Activated B cell treated with CpG ODN at 0.5 μM for 24 hours (primary cell): Measurements from ENCODE around the gene ZNF680. TPM values are rescaled to one million over a fixed set of nuclear protein-coding genes. Genes with fewer than 3 reads are reported as not detected.

Experiments used
- ATAC-seq: fragments of 200-7000 bp; cut with Tn5 transposase; one replicate; pipeline ENCODE4 v1.10.0; 2021; ENCODE audit warnings: low read depth, mild to moderate bottlenecking, moderate library complexity
- CTCF ChIA-PET: fragments of 350-600 bp; sonication (Branson Sonifier 250); formaldehyde crosslinking; loops from one replicate; lab custom pipeline; 2021; ENCODE audit warnings: antibody characterized with exemption; lab: Charles Lee
- POLR2A ChIA-PET: fragments of 350-600 bp; sonication (Branson Sonifier 250); formaldehyde crosslinking; loops from one replicate; lab custom pipeline; 2021; ENCODE audit warnings: antibody characterized with exemption; lab: Charles Lee
- DNase-seq: peaks from one replicate; pipeline ENCODE4 v3.0.0; 2022
- H3K27ac Mint-ChIP-seq: one replicate; pipeline ENCODE4 v1.8.0; 2020; ENCODE audit warnings: mixed read lengths
- H3K27me3 Mint-ChIP-seq: one replicate; pipeline ENCODE4 v1.8.0; 2021; ENCODE audit warnings: mixed read lengths
- H3K36me3 Mint-ChIP-seq: one replicate; pipeline ENCODE4 v1.8.0; 2021; ENCODE audit warnings: low read depth, mixed read lengths
- H3K4me1 Mint-ChIP-seq: one replicate; pipeline ENCODE4 v1.8.0; 2021; ENCODE audit warnings: mixed read lengths
- H3K4me3 Mint-ChIP-seq: one replicate; pipeline ENCODE4 v1.8.0; 2020; ENCODE audit warnings: mild to moderate bottlenecking, mixed read lengths
- H3K9me3 Mint-ChIP-seq: one replicate; pipeline ENCODE4 v1.8.0; 2020; ENCODE audit warnings: mixed read lengths
- CTCF ChIP-seq: fragments of 200-600 bp; IDR thresholded peaks from one replicate; pipeline ENCODE4 v1.8.0; 2022; ENCODE audit warnings: antibody characterized with exemption, mild to moderate bottlenecking
- intact Hi-C: fragments of 100-400 bp; cut with micrococcal nuclease; formaldehyde crosslinking; loops from one replicate; pipeline ENCODE4 v1.15.1; 2024
- total RNA-seq: library from RNA; stranded (reverse); gene quantifications from 2 replicates; pipeline ENCODE4 v1.2.3, GENCODE V29; 2022

Gene ZNF680
- total RNA-seq, 1 donor from 2014 or later, result 22.0 TPM

- H3K27ac Mint-ChIP-seq, result no peak overlapping the region
- H3K4me3 Mint-ChIP-seq, result no peak overlapping the region
- peaks cover 14% of the 10 kb centered on the region for H3K36me3 Mint-ChIP-seq
- peaks cover 30% of the 10 kb centered on the region for H3K9me3 Mint-ChIP-seq
- no peak for TF ChIP-seq CTCF
- DNase-seq (no peak), ATAC-seq (no peak)
- intact Hi-C loops, result no loop called here
- CTCF ChIA-PET, result no interaction called here
- POLR2A ChIA-PET, result no interaction called here
- no peaks in the 10 kb centered on the region for H3K27me3 Mint-ChIP-seq
- H3K4me1 Mint-ChIP-seq, result no peaks in the 10 kb centered on the region
Observed at GRCh38 chr7:64485623-64486022, 77.2 kb downstream of the ZNF680 start.

Other genes starting within 250 kb of the ZNF680 start
- gene ZNF736, start 249.1 kb downstream of the ZNF680 start, total RNA-seq, result 54.4 and 71.6 TPM in 2 replicates
- 40.3 and 50.5 TPM in 2 replicates for gene ZNF107, start 103.1 kb upstream of the ZNF680 start, total RNA-seq
- 14.2 and 17.8 TPM in 2 replicates for gene ZNF138, start 231.4 kb upstream of the ZNF680 start, total RNA-seq